Measurements from ENCODE around the gene EYA2. TPM values are rescaled to one million over a fixed set of nuclear protein-coding genes. Genes with fewer than 3 reads are reported as not detected.

EYA2 gene
- total RNA-seq, 1 experiment from 2014 or later: 0.74 TPM

DNA sequence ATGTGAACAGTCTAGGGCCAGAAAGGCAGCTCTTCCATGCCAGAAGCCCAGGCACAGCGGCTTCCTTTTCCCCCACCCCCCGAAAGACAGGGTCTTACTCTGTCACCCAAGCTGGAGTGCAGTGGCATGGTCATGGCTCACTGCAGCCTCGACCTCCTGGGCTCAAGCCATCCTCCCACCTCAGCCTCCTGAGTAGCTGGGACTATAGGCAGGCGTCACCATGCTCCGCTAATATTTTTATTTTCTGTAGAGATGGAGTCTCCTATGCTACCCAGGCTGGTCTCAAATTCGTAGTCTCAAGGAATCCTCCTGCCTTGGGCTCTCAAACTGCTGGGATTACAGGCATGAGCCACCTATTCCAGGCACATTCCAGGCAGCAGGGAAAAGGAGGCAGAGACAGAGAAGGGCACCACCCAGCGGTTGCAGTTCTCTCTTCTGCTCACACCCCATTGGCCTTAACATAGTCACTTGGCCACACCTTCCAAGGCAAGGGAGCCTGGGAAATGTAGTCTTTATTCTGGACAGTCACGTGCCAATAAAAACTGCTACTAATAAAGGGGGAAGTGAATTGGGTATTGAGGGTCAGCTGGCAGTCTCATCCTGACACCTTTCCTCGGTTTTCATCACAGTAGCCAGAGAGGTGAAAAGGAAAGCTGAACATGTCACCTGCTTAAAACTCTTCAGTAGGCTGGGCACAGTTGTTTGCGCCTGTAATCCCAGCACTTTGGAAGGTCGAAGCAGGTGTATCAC, 255.9 kb downstream of the EYA2 start:
- WGBS (ENCODE audit: extremely low coverage, insufficient read length, low lambda C conversion rate): no CpG with 5 or more reads among the region's 11 CpGs
- Histone ChIP-seq H4K5ac (ENCODE audit: insufficient read length, low read depth, low read length) (no peak overlapping the region), H3K27ac (ENCODE audit: insufficient read length, low read depth, low read length) (no peak overlapping the region), H2BK120ac (ENCODE audit: low read depth, low read length, poor library complexity, severe bottlenecking) (no peak overlapping the region), H2AK5ac (ENCODE audit: insufficient read length, low read length) (no peak overlapping the region), H2BK20ac (ENCODE audit: low read depth, low read length, poor library complexity, severe bottlenecking) (no peak overlapping the region), H2BK15ac (ENCODE audit: low read depth, low read length) (no peak overlapping the region), H3T11ph (ENCODE audit: low read length) (no peak overlapping the region), H3K9me3 (ENCODE audit: control insufficient read depth, low read depth, low read length) (no peaks in the 10 kb centered on the region), H4K20me1 (ENCODE audit: control insufficient read depth, insufficient read depth, insufficient read length) (no peaks in the 10 kb centered on the region), H3K79me2 (ENCODE audit: insufficient read depth, low read length) (no peaks in the 10 kb centered on the region), H3K56ac (ENCODE audit: insufficient read length, low read depth, low read length) (no peak overlapping the region), H4K8ac (replicated peaks; ENCODE audit: insufficient read length, low read depth, low read length) (no peak overlapping the region), H4K91ac (ENCODE audit: insufficient read length, low read depth, low read length) (no peak overlapping the region), H3K27me3 (ENCODE audit: insufficient read depth, low read length) (no peaks in the 10 kb centered on the region), H3K23ac (ENCODE audit: insufficient read length, low read depth, low read length) (no peak overlapping the region), H3K79me1 (ENCODE audit: insufficient read depth, low read depth, low read length, poor library complexity, severe bottlenecking) (no peaks in the 10 kb centered on the region), H3K14ac (ENCODE audit: insufficient read depth, low read length) (no peak overlapping the region), H2BK5ac (ENCODE audit: insufficient read length, low read length) (no peak overlapping the region), H2AFZ (ENCODE audit: low read length) (no peak overlapping the region), H3K23me2 (ENCODE audit: insufficient read length, low read depth, low read length, poor library complexity, severe bottlenecking) (no peaks in the 10 kb centered on the region), H3K18ac (ENCODE audit: insufficient read length, low read depth, low read length) (no peak overlapping the region), H2BK12ac (ENCODE audit: insufficient read length, low read depth, low read length) (no peak overlapping the region), H3K4me2 (ENCODE audit: insufficient read depth, insufficient read length, low read length) (no peak overlapping the region), H3K9ac (ENCODE audit: extremely low read depth, insufficient read length, low read length) (no peak overlapping the region), H3K4me1 (ENCODE audit: insufficient read depth, low read length) (no peaks in the 10 kb centered on the region), H3K4ac (ENCODE audit: low read depth, low read length) (no peak overlapping the region)
- Mint-ChIP-seq H3K9me3 (no peaks in the 10 kb centered on the region; a peak in 1 of 5 replicates), H3K36me3 (ENCODE audit: insufficient read depth in 1 of 3, low read depth in 3 of 3) (no peaks in the 10 kb centered on the region; a peak in 1 of 7 replicates), H3K27ac (no peak overlapping the region), H3K4me3 (no peak overlapping the region), H3K27me3 (ENCODE audit: low read depth) (peaks cover 14% of the 10 kb centered on the region), H3K4me1 (peaks cover 2 to 3% of the 10 kb centered on the region in 2 experiments; a peak in 3 of 4 replicates)
- DNase-seq: peak; percentile 91
- TF ChIP-seq, protein P1, sequence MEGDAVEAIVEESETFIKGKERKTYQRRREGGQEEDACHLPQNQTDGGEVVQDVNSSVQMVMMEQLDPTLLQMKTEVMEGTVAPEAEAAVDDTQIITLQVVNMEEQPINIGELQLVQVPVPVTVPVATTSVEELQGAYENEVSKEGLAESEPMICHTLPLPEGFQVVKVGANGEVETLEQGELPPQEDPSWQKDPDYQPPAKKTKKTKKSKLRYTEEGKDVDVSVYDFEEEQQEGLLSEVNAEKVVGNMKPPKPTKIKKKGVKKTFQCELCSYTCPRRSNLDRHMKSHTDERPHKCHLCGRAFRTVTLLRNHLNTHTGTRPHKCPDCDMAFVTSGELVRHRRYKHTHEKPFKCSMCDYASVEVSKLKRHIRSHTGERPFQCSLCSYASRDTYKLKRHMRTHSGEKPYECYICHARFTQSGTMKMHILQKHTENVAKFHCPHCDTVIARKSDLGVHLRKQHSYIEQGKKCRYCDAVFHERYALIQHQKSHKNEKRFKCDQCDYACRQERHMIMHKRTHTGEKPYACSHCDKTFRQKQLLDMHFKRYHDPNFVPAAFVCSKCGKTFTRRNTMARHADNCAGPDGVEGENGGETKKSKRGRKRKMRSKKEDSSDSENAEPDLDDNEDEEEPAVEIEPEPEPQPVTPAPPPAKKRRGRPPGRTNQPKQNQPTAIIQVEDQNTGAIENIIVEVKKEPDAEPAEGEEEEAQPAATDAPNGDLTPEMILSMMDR (conservative IDR thresholded peaks at IDR 0.05): peak; percentile 90
